GM12872 (cell line): Measurements from ENCODE around the gene PET117.

Experiments used
- CTCF ChIP-seq: IDR thresholded peaks from 3 replicates; pipeline ENCODE4 v1.5.1; 2011; ENCODE audit warnings: low read depth, mild to moderate bottlenecking, low read length, moderate library complexity; ENCODE audit not compliant: insufficient read depth

The PET117 gene

GRCh38 chr20:18137412-18138265, at the start of gene PET117, which contains the start of gene KAT14:
TSS of gene PET117 (plus strand) at chr20:18137863. CDS start at chr20:18137956, 93 bp downstream.
TSS of gene KAT14 (plus strand) at chr20:18137863. CDS start at chr20:18142661, 4,798 bp downstream.
- no peak for TF ChIP-seq CTCF

DNA sequence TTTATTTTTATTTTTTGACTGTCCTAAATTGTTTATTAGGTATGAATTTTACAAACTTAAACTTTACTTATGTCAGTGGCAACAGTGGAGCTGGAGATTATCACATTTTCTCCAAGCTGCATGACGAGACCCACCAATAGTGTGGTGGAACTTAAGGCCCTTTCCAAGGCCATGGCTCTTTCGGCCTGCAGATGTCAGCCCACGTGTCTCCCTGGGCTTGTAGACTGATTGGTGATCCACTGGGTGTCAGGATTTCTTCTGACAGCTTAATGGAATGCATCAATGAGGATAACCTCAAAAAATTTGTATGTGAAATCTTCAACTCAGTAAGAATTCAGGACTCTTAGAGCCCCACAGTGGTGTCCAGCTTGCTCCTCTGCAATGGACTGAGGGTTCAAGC, 47.6 kb upstream of the PET117 start:
- no peak for TF ChIP-seq CTCF

DNA sequence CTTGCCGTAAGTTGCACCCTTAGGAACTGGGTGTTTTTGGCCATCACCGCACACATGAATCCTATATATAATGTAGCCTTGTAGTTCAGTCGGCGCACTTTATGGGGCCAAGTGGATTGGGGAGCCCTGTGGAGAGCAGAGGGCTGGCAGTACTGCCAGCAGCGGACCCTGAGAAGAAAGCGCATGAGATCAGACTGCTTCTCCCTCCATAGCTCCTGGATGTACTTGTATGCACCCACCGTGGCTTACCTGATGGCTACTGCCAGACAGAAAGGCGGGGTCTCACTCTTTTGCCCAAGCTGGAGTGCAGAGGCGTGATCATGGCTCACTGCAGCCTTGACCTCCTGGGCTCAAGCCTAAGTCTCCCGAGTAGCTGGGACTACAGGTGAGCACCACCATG, 47.2 kb upstream of the PET117 start:
- no peak for TF ChIP-seq CTCF

DNA sequence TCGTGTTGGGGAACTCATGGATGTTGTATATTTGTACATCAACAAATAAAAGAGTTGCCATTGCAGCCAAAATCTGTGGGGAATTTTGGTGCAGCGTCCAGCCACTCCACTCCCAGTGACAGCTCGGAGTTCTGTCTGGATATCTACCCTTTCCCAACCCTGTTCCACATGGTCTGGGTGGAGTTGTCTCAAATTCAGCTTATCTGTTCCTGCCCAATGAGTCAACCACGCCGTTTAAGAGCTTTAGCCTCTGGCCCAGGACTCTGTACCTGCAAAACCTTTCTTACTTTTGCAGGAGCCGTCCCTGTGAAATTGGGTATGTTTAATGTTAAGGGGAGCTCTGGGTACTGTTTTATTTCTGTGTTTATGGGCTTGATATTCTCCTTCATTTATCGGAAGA, 46.0 kb upstream of the PET117 start:
- TF ChIP-seq CTCF: no peak

DNA sequence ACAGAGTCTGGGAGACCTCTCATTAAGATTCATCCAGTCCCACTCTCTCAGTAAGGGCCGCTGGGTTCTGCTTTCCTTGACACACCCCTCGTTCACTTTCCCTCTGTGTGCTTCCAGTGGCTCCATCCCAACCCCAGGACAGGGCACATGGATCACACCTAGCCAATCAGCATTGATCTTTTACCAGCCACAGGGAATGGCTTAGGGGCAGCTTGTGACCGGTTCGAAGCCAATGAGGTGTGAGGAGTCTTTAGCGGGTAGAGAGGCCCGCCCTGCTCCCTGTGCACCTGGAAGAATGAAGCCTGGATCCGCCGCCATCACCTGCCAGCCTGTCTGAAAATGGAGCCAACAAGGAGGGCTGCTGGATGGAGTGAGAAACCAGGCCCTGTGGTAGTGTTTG, 44.8 kb upstream of the PET117 start:
- TF ChIP-seq CTCF: no peak

DNA sequence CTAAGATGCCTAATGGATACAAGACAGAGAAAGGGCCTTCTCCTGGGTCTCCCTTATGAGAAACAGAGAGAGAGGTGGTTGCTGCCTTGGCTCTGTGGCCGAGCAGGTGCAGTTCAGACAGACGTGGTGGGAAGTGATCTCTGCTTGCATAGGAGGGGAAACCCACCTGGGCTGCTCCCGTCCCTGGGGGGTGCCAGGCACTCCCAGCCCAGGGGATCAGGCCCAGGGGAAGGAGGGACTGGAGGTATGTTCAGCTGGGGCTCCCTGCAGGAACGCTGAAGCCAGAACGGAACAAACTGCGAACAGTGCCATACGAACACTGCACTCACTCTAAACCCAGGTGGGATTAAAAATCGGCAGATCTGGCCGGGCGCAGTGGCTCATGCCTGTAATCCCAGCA, 44.3 kb upstream of the PET117 start:
- no peak for TF ChIP-seq CTCF

DNA sequence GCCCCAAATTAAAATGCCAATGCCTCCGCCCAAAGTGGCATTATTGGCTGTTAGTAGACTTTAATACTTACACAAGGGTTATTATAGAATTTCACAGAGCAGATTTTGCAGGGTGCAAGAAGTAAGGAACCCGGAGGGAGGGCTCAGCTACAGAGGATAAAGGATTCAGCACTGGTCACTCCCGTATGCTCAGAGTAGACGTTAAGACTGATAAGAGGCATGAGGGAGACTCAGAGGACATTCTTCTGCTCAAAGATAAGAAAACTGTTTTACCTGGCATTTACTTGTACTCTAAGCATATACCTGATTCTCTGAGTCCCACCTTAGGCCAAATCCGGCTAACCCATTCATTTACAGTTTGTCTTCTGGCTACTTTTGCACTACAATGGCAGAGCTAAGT, 43.5 kb upstream of the PET117 start:
- TF ChIP-seq CTCF: no peak
